Panc1 (cell line): ENCODE measurements around the gene PEX10. TPM values are rescaled to one million over a fixed set of nuclear protein-coding genes. Genes with fewer than 3 reads are reported as not detected.
A peak's percentile ranks its signal among the peaks of the same experiment; 100 is the strongest.

Experiments used
- ATAC-seq: fragments of 200-7000 bp; cut with Tn5 transposase; 2 replicates; pipeline ENCODE4 v1.9.1; 2020; ENCODE audit warnings: mild to moderate bottlenecking, moderate library complexity
- BruUV-seq: library from RNA; stranded (reverse); fragments of 400-500 nt; replicated peaks from 2 replicates; lab custom pipeline; 2021; lab: Mats Ljungman, UMichigan
- CTCF ChIA-PET: fragments of 300-600 bp; sonication (Branson Sonifier 250); formaldehyde crosslinking; loops from one replicate; lab custom pipeline; 2022; ENCODE audit warnings: antibody characterized with exemption; lab: Charles Lee
- POLR2A ChIA-PET: fragments of 300-600 bp; sonication (Branson Sonifier 250); formaldehyde crosslinking; loops from one replicate; lab custom pipeline; 2022; ENCODE audit warnings: antibody characterized with exemption; lab: Charles Lee
- DNase-seq: peaks from one replicate; pipeline ENCODE4 v3.0.0-alpha.2; 2010; ENCODE audit warnings: low read depth, low spot score
- H3K27ac ChIP-seq: 2 replicates; pipeline ENCODE4 v1.5.1; 2011; ENCODE audit warnings: mild to moderate bottlenecking, low read length, inconsistent platforms
- H3K27me3 ChIP-seq: fragments of 200-500 bp; sonication (Bioruptor generic); 2 replicates; pipeline ENCODE4 v1.6.0; 2014; ENCODE audit warnings: low read length, inconsistent platforms; ENCODE audit not compliant: control insufficient read depth, insufficient read depth
- H3K36me3 ChIP-seq: fragments of 200-500 bp; sonication (Bioruptor generic); 2 replicates; pipeline ENCODE4 v1.5.1; 2014; ENCODE audit warnings: inconsistent platforms, mild to moderate bottlenecking, low read length, moderate library complexity; ENCODE audit not compliant: control insufficient read depth, insufficient read depth
- H3K4me1 ChIP-seq: 2 replicates; pipeline ENCODE4 v1.5.1; 2011; ENCODE audit warnings: inconsistent platforms, mild to moderate bottlenecking, low read length, moderate library complexity; ENCODE audit not compliant: control insufficient read depth, insufficient read depth
- H3K4me3 ChIP-seq, 2 experiments: 2 replicates each; pipeline ENCODE4 v1.5.1; 2011 to 2012; ENCODE audit warnings: low read depth in 2 of 2, low read length in 2 of 2, mild to moderate bottlenecking in 2 of 2, inconsistent platforms in 1 of 2, moderate library complexity in 1 of 2
- H3K9me3 ChIP-seq: fragments of 200-500 bp; sonication (Bioruptor generic); 2 replicates; pipeline ENCODE4 v1.5.1; 2014; ENCODE audit warnings: low read depth, mild to moderate bottlenecking, inconsistent platforms, low read length, moderate library complexity; ENCODE audit not compliant: control insufficient read depth, insufficient read depth
- CTCF ChIP-seq: fragments of 450-650 bp; IDR thresholded peaks from 2 replicates; pipeline ENCODE4 v1.5.1; 2017; ENCODE audit warnings: mild to moderate bottlenecking
- POLR2AphosphoS5 ChIP-seq: IDR thresholded peaks from 2 replicates; pipeline ENCODE4 v1.6.1; 2012; ENCODE audit warnings: mild to moderate bottlenecking, low read depth, low read length, moderate library complexity
- REST ChIP-seq, 2 experiments: IDR thresholded peaks; 2 replicates each; pipeline ENCODE4 v1.6.1; 2011 to 2012; ENCODE audit warnings: low read depth in 2 of 2, control low read depth in 1 of 2, low read length in 1 of 2, mild to moderate bottlenecking in 1 of 2, moderate library complexity in 1 of 2; ENCODE audit not compliant: insufficient read depth in 1 of 2
- SIN3A ChIP-seq: IDR thresholded peaks from 2 replicates; pipeline ENCODE4 v1.6.1; 2012; ENCODE audit warnings: low read depth, mild to moderate bottlenecking, low read length, moderate library complexity, borderline replicate concordance; ENCODE audit not compliant: insufficient read depth
- TCF7L2 ChIP-seq: IDR thresholded peaks from 2 replicates; pipeline ENCODE4 v1.6.1; 2011; ENCODE audit warnings: mild to moderate bottlenecking, low read depth, low read length, inconsistent platforms
- in situ Hi-C: cut with HindIII; loops from 2 replicates; pipeline ENCODE4 v1.10.0; 2016; ENCODE audit warnings: low sequenced_read_pairs, low pct_unique_long_range_greater_than_20kb
- intact Hi-C: fragments of 100-400 bp; cut with micrococcal nuclease; formaldehyde crosslinking; loops from one replicate; pipeline ENCODE4 v1.10.0; 2022; ENCODE audit not compliant: unreplicated experiment
- total RNA-seq: library from RNA; stranded (reverse); gene quantifications from one replicate; pipeline ENCODE4 v1.2.1, GENCODE V29; 2021; ENCODE audit not compliant: unreplicated experiment

Gene PEX10
- total RNA-seq, 1 experiment from 2014 or later = 49.8 TPM

GRCh38 chr1:2444138-2444591 lies 31.8 kb upstream of the PEX10 start:
- Histone ChIP-seq H3K36me3 (no peaks in the 10 kb centered on the region), H3K4me1 (peaks cover 65% of the 10 kb centered on the region), H3K9me3 (no peaks in the 10 kb centered on the region), H3K4me3 (peak overlapping the region; percentile 46 to 73), H3K27me3 (no peaks in the 10 kb centered on the region), H3K27ac (peak overlapping the region; percentile 96)
- ChIA-PET POLR2A (no interaction called here), CTCF (no interaction called here)
- in situ Hi-C loops (no loop called here), intact Hi-C loops (no loop called here)
- BruUV-seq = no TSS peak
- TF ChIP-seq CTCF (no peak; the same call in 1 of the 2 replicates), SIN3A (no peak), POLR2AphosphoS5 (no peak), REST (IDR thresholded peaks at IDR 0.05; ENCODE audit: insufficient read depth in 1 of 2, low read depth in 2 of 2, low read length in 1 of 2) (no peak), TCF7L2 (no peak)
- ATAC-seq = peak; percentile 2; the same call in 1 of the 2 replicates
- no peak for DNase-seq

- no peaks in the 10 kb centered on the region for H3K9me3 ChIP-seq
- no TSS peak for BruUV-seq
- H3K36me3 ChIP-seq = no peaks in the 10 kb centered on the region
- TF ChIP-seq REST (IDR thresholded peaks at IDR 0.05; ENCODE audit: insufficient read depth in 1 of 2, low read depth in 2 of 2, low read length in 1 of 2) = 0 out of 4 replicates have a peak, but pooled peaks of 1 of the 2 experiments have one; percentile 48
- TF ChIP-seq POLR2AphosphoS5 = no peak
- TF ChIP-seq TCF7L2 = no peak
- TF ChIP-seq SIN3A = no peak
- peak; percentile 88; the same call in 1 of the 2 replicates for TF ChIP-seq CTCF
- CTCF ChIA-PET = no interaction called here
- intact Hi-C loops (no loop called here), in situ Hi-C loops (no loop called here)
- peaks cover 59% of the 10 kb centered on the region for H3K4me1 ChIP-seq
- DNase-seq (no peak), ATAC-seq (peak; percentile 17)
- peak overlapping the region; percentile 46 to 73 for H3K4me3 ChIP-seq
- no peaks in the 10 kb centered on the region for H3K27me3 ChIP-seq
- POLR2A ChIA-PET = no interaction called here
- H3K27ac ChIP-seq = peak overlapping the region; percentile 96
Observed at GRCh38 chr1:2443277-2444137, 31.1 kb upstream of the PEX10 start.
